Ascending aorta (tissue), 2 donors: Measurements from ENCODE around the gene TOR1AIP1. TPM values are rescaled to one million over a fixed set of nuclear protein-coding genes. Genes with fewer than 3 reads are reported as not detected.

Source experiments
- DNase-seq, 2 donors: peaks; one replicate each; pipeline ENCODE4 v3.0.0-alpha.2; 2019; ENCODE audit warnings: low spot score in 2 of 2
- H3K27ac ChIP-seq, 2 donors: fragments of 200-600 bp; sonication (generic); one replicate each; pipeline ENCODE4 v1.5.1; 2016 to 2017; ENCODE audit warnings: mild to moderate bottlenecking in 1 of 2
- H3K27me3 ChIP-seq: fragments of 200-600 bp; sonication (generic); one replicate; pipeline ENCODE4 v1.5.1; 2017
- H3K36me3 ChIP-seq, 2 donors: fragments of 200-600 bp; sonication (generic); one replicate each; pipeline ENCODE4 v1.5.1; 2016
- H3K4me1 ChIP-seq, 2 donors: fragments of 200-600 bp; sonication (generic); one replicate each; pipeline ENCODE4 v1.5.1; 2016 to 2017; ENCODE audit warnings: mild to moderate bottlenecking in 1 of 2
- H3K4me3 ChIP-seq, 2 donors: fragments of 200-600 bp; sonication (generic); one replicate each; pipeline ENCODE4 v1.5.1; 2016 to 2017; ENCODE audit warnings: mild to moderate bottlenecking in 1 of 2
- H3K9me3 ChIP-seq, 2 donors: fragments of 200-600 bp; sonication (generic); one replicate each; pipeline ENCODE4 v1.5.1; 2016
- CTCF ChIP-seq, 3 experiments: fragments of 200-600 bp in 2 of 3; fragments of 450-650 bp in 1 of 3; sonication (generic) in 2 of 3; IDR thresholded peaks; one replicate each; pipeline ENCODE4 v1.5.1; 2016 to 2019; ENCODE audit warnings: antibody characterized with exemption in 3 of 3, mild to moderate bottlenecking in 1 of 3, moderate library complexity in 1 of 3
- intact Hi-C: fragments of 100-400 bp; cut with DNase I; formaldehyde crosslinking; loops from one replicate; pipeline ENCODE4 v1.15.1; 2023
- total RNA-seq: library from RNA; depleted of rRNA; stranded (reverse); fragments of >200 nt; gene quantifications from one replicate; pipeline ENCODE4 v1.1.0, GENCODE V29; 2016

Gene TOR1AIP1
- total RNA-seq, 1 donor from 2014 or later: 46.6 TPM

- Histone ChIP-seq H3K27me3 (no peaks in the 10 kb centered on the region), H3K4me1 (no peaks in the 10 kb centered on the region), H3K27ac (no peak overlapping the region), H3K36me3 (peaks cover 5 to 33% of the 10 kb centered on the region in 2 donors), H3K4me3 (no peak overlapping the region), H3K9me3 (no peaks in the 10 kb centered on the region)
- intact Hi-C loops: no loop called here
- no peak for DNase-seq
- TF ChIP-seq CTCF (IDR thresholded peaks at IDR 0.05): no peak
Observed at GRCh38 chr1:179856296-179856695, 25.8 kb upstream of the TOR1AIP1 start.

- no peak overlapping the region for H3K4me3 ChIP-seq
- H3K27ac ChIP-seq: no peak overlapping the region
- TF ChIP-seq CTCF (IDR thresholded peaks at IDR 0.05): no peak
- no peaks in the 10 kb centered on the region for H3K27me3 ChIP-seq
- H3K36me3 ChIP-seq: peaks cover 1 to 26% of the 10 kb centered on the region in 2 donors
- no peaks in the 10 kb centered on the region for H3K4me1 ChIP-seq
- intact Hi-C loops: no loop called here
- no peaks in the 10 kb centered on the region for H3K9me3 ChIP-seq
- no peak for DNase-seq
Observed at GRCh38 chr1:179857009-179857408, 25.1 kb upstream of the TOR1AIP1 start.

- no peaks in the 10 kb centered on the region for H3K4me1 ChIP-seq
- no peak overlapping the region for H3K27ac ChIP-seq
- H3K9me3 ChIP-seq: no peaks in the 10 kb centered on the region
- no peak for DNase-seq
- no peak overlapping the region for H3K4me3 ChIP-seq
- H3K27me3 ChIP-seq: no peaks in the 10 kb centered on the region
- TF ChIP-seq CTCF (IDR thresholded peaks at IDR 0.05): no peak
- intact Hi-C loops: no loop called here
- H3K36me3 ChIP-seq: peaks cover 18 to 33% of the 10 kb centered on the region in 2 donors
Observed at GRCh38 chr1:179860652-179861051, 21.4 kb upstream of the TOR1AIP1 start.

GRCh38 chr1:179865377-179865776 lies 16.7 kb upstream of the TOR1AIP1 start:
- no peak overlapping the region for H3K4me3 ChIP-seq
- TF ChIP-seq CTCF (IDR thresholded peaks at IDR 0.05): no peak
- intact Hi-C loops: no loop called here
- peaks cover 0 to 3% of the 10 kb centered on the region in 2 donors for H3K4me1 ChIP-seq
- H3K27me3 ChIP-seq: no peaks in the 10 kb centered on the region
- peaks cover 34 to 51% of the 10 kb centered on the region in 2 donors for H3K36me3 ChIP-seq
- DNase-seq: no peak
- no peak overlapping the region for H3K27ac ChIP-seq
- no peaks in the 10 kb centered on the region for H3K9me3 ChIP-seq

- Histone ChIP-seq H3K9me3 (no peaks in the 10 kb centered on the region), H3K27me3 (no peaks in the 10 kb centered on the region), H3K4me1 (peaks cover 0 to 3% of the 10 kb centered on the region in 2 donors), H3K36me3 (peaks cover 34 to 51% of the 10 kb centered on the region in 2 donors), H3K27ac (no peak overlapping the region), H3K4me3 (no peak overlapping the region)
- TF ChIP-seq CTCF (IDR thresholded peaks at IDR 0.05): no peak
- intact Hi-C loops: no loop called here
- DNase-seq: no peak
Observed at GRCh38 chr1:179866616-179867015, 15.5 kb upstream of the TOR1AIP1 start.
